ENCODE results near the gene MDFIC.

The MDFIC gene

GRCh38 chr7:114942446-114943175 lies 20.7 kb downstream of the MDFIC start:
- in situ Hi-C loops (cut with MboI; ENCODE audit: low sequenced_read_pairs, unreplicated experiment) = no loop called here
- TF ChIP-seq CTCF (IDR thresholded peaks at IDR 0.05; ENCODE audit: borderline replicate concordance, control extremely low read depth, extremely low read depth, insufficient read depth, missing control alignments) = no peak
- DNase-seq (ENCODE audit: low spot score) = no peak

- in situ Hi-C loops (cut with MboI; ENCODE audit: low sequenced_read_pairs, unreplicated experiment) = no loop called here
- no peak for TF ChIP-seq CTCF (IDR thresholded peaks at IDR 0.05; ENCODE audit: borderline replicate concordance, control extremely low read depth, extremely low read depth, insufficient read depth, missing control alignments)
- no peak for DNase-seq (ENCODE audit: low spot score)
Observed at GRCh38 chr7:114943530-114943929, 21.6 kb downstream of the MDFIC start.

GRCh38 chr7:114943953-114944744 lies 22.3 kb downstream of the MDFIC start:
- in situ Hi-C loops (cut with MboI; ENCODE audit: low sequenced_read_pairs, unreplicated experiment) = no loop called here
- DNase-seq (ENCODE audit: low spot score) = no peak
- TF ChIP-seq CTCF (IDR thresholded peaks at IDR 0.05; ENCODE audit: borderline replicate concordance, control extremely low read depth, extremely low read depth, insufficient read depth, missing control alignments) = no peak

GRCh38 chr7:114944745-114945625 lies 23.1 kb downstream of the MDFIC start:
- no peak for DNase-seq (ENCODE audit: low spot score)
- in situ Hi-C loops (cut with MboI; ENCODE audit: low sequenced_read_pairs, unreplicated experiment) = no loop called here
- no peak for TF ChIP-seq CTCF (IDR thresholded peaks at IDR 0.05; ENCODE audit: borderline replicate concordance, control extremely low read depth, extremely low read depth, insufficient read depth, missing control alignments)

GRCh38 chr7:114949231-114949630 lies 27.3 kb downstream of the MDFIC start:
- in situ Hi-C loops (cut with MboI; ENCODE audit: low sequenced_read_pairs, unreplicated experiment) = no loop called here
- no peak for DNase-seq (ENCODE audit: low spot score)
- TF ChIP-seq CTCF (IDR thresholded peaks at IDR 0.05; ENCODE audit: borderline replicate concordance, control extremely low read depth, extremely low read depth, insufficient read depth, missing control alignments) = no peak

- in situ Hi-C loops (cut with MboI; ENCODE audit: low sequenced_read_pairs, unreplicated experiment) = no loop called here
- DNase-seq (ENCODE audit: low spot score) = no peak
- no peak for TF ChIP-seq CTCF (IDR thresholded peaks at IDR 0.05; ENCODE audit: borderline replicate concordance, control extremely low read depth, extremely low read depth, insufficient read depth, missing control alignments)
Observed at GRCh38 chr7:114952296-114952695, 30.4 kb downstream of the MDFIC start.
